ENCODE results near the gene ARHGAP24.
A peak's percentile ranks its signal among the peaks of the same experiment; 100 is the strongest.

ARHGAP24 gene

GRCh38 chr4:85591406-85592098 lies 116.6 kb downstream of the ARHGAP24 start:
- DNase-seq = no peak

- peak; percentile 33 for DNase-seq
Measured at GRCh38 chr4:85595098-85595775, 120.3 kb downstream of the ARHGAP24 start.

- DNase-seq = no peak
Measured at GRCh38 chr4:85595796-85596559, 121.0 kb downstream of the ARHGAP24 start.

GRCh38 chr4:85598936-85599335 lies 124.0 kb downstream of the ARHGAP24 start:
- peak; percentile 39 for DNase-seq

- no peak for DNase-seq
Measured at GRCh38 chr4:85600501-85600900, 125.6 kb downstream of the ARHGAP24 start.

- peak; percentile 49 for DNase-seq
Measured at GRCh38 chr4:85603437-85604336, 128.7 kb downstream of the ARHGAP24 start.

GRCh38 chr4:85606505-85606904 lies 131.6 kb downstream of the ARHGAP24 start:
- DNase-seq = no peak

GRCh38 chr4:85607624-85608023 lies 132.7 kb downstream of the ARHGAP24 start:
- DNase-seq = peak; percentile 84

GRCh38 chr4:85610450-85610849 lies 135.5 kb downstream of the ARHGAP24 start:
- DNase-seq = no peak

GRCh38 chr4:85611661-85612060 lies 136.7 kb downstream of the ARHGAP24 start:
- DNase-seq = no peak

GRCh38 chr4:85613901-85614300 lies 139.0 kb downstream of the ARHGAP24 start:
- DNase-seq = no peak

GRCh38 chr4:85615952-85616351 lies 141.0 kb downstream of the ARHGAP24 start:
- no peak for DNase-seq

- no peak for DNase-seq
Measured at GRCh38 chr4:85617202-85617601, 142.3 kb downstream of the ARHGAP24 start.

- no peak for DNase-seq
Measured at GRCh38 chr4:85632981-85633380, 158.0 kb downstream of the ARHGAP24 start.

GRCh38 chr4:85637778-85638177 lies 162.8 kb downstream of the ARHGAP24 start:
- DNase-seq = no peak

- DNase-seq = no peak
Measured at GRCh38 chr4:85639946-85640345, 165.0 kb downstream of the ARHGAP24 start.

- no peak for DNase-seq
Measured at GRCh38 chr4:85642356-85643100, 167.6 kb downstream of the ARHGAP24 start.

GRCh38 chr4:85644061-85644460 lies 169.1 kb downstream of the ARHGAP24 start:
- DNase-seq = no peak

GRCh38 chr4:85650908-85651307 lies 176.0 kb downstream of the ARHGAP24 start:
- no peak for DNase-seq

GRCh38 chr4:85656759-85657505 lies 182.0 kb downstream of the ARHGAP24 start:
- no peak for DNase-seq

GRCh38 chr4:85658766-85659439 lies 184.0 kb downstream of the ARHGAP24 start:
- DNase-seq = no peak

Data from DMS153 (cell line).